ENCODE data around the gene CRYZ.
"Not testable (repeated sequence)": the region's sequence is repeated elsewhere in the genome, so short reads cannot be mapped to it uniquely, and the experiment has no call there.

CRYZ gene

DNA sequence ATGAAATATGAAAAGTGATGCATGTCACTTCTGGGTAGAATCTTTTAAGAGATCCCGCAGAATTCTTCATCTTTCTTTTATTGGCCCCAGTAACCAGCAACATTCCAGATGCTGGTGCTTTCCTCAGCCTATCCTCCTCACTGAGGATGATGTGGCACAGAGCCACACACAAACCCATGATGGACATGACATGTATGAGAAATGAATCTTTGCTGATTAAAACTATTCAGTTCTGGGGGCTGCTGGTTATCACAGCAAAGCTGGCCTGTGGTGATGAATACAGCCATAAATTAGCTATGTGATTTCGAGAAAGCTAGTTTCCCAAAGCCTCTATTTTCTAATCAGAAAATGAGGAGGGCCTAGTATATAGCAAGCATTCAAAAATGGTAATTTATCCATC is 51.0 kb downstream of the CRYZ start:
- no peak for DNase-seq (ENCODE audit: low read depth in 2 of 3, low spot score in 1 of 3)

DNA sequence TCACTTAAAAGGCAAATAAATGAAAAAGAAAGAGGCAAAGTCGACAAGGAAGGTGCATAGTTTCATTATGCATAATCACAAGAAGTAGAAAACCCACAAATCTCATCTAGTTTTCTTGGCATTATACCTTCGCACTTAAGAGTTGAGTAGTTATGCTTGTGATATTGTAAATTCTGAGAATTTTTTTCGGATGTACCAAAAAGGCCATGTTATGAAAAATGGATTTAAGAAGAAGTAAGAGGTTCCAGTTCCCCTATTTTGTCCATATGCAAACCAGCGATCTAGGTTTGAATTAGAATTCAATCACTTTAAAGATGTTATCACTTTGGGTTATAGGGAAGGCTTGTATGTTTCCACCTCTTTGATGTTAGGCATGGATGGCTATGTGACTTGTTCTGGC is 51.4 kb downstream of the CRYZ start:
- no peak for DNase-seq (ENCODE audit: low read depth in 2 of 3, low spot score in 1 of 3)

DNA sequence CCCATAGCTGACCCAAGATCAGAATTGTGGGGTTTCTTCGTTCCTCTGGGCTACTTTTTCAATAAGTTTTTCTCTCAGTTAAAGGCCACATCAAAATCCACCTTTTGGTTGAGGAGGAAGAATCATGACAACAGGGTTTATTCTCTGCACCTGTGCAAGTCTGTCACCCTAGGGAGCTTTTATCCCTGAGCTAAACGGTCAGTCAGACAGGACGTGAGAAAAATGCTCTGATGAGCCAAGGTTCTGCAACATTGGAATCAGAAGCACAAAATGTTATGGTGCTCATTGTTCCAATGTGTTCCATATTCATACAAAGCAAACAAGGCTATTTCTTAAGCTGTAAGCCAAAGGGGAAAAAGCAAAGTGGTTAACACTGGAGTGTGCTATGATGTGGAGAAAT is 51.8 kb downstream of the CRYZ start:
- DNase-seq (ENCODE audit: low read depth in 2 of 3, low spot score in 1 of 3): no peak

DNA sequence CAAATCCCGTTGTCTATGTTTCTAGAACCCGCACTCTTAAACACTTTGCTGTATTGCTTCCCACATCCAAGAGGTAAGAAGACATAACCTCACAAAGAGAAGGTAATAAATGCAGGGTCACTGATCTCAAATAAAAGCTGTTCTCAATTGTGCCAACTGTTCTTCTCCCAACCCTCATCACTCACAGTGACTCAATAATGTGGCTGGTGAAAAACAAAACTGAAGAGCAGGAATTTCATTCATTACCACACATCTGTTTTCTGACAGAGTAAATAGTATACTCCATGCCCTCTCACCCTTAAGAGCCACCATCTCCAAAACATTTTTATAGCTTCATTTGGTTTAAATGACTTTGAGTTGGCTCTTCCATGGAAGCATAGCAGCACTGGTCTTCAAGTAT is 53.0 kb downstream of the CRYZ start:
- no peak for DNase-seq (ENCODE audit: low read depth in 2 of 3, low spot score in 1 of 3)

DNA sequence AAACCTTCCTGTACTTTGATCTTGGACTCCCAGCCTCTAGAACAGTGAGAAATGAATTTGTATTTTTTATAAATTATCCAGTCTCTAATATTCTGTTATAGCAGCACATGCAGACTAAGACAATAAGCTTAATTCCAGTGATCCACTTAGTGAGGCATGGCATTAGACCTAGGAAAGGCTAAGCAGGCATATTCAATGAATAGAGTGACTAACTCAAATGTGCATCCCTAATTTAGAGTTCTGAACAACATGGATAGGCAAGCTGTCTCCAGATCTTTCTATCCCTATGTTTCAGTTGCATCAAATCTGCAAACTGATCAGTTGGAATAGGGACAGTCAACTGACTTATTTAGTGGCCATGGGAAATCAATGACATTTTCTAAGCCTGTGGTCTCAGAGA is 54.9 kb downstream of the CRYZ start:
- no peak for DNase-seq (ENCODE audit: low read depth in 2 of 3, low spot score in 1 of 3)

DNA sequence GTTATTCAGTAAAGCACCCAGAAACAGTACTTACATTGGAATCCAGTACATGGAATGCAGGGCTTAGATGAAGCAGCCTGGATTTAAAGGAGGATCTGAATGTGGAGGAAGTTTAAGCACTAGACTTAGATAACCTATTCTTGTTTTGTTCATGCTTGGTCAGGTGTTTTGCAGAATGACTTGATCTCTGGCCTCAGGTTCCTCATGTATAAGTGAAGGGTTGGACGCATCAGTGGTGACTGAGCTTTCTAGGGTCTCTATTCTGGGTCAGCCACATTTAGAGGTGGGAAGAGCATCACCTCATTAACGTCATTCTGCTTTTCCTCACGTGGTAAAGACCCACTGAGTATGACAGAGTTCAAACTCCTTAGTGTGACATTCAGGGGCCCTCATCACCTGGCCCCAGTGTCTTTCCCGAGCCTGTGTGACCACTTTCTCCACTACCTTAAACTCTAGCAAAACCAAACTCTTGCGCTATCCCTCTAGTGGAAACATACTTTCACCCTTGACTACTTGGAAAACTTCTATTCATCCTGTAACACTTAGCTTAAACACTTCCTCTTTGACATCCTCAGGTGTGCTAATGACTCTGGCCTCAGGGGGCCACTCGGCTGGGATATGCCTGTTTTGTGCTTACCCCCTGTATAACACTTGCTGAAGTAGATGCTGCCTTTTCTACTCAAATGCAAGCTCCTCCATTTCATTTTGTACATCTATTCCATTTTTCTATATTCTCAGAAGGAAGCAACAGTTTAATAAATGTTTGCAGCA is 58.4 kb downstream of the CRYZ start:
- no peak for DNase-seq (ENCODE audit: low read depth in 2 of 3, low spot score in 1 of 3)

DNA sequence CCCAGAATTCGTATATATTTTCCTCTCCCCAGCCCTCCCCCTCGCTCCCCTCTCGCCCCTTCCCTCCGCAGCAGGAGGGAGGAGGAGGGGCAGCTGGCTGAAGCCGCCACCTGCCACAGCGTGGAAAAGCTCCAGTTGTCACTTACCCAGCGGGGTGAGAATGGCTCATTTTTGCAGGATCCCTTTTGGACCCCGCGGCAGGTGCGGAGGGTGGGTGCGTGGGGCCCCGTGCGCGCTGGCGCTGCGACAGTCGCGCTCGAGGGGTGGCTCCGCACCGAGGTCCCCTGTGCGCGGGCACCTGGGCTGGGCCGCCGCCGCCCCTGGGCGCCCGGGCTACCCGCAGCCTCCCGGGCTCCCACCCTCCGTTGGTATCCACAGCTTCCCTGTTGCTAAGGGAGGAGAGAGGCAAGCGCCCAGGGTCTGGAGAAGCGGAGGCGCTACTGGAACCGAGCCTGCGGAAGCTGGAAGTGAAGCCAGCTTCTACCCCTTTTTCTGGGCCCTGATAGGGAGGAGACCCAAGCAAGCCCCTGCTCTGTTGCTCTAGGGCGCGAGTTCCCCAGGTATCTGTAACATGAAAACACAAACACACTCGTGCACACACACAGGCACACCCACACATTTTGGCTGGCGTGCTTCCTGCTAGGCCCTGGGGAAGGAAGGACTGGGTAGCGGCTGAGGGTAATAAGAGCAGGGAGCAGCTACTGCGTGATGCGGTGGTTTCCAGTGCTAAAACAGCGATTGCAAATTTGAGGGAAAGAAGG is 59.3 kb downstream of the CRYZ start, which contains the start of gene ERICH3:
Gene ERICH3 (minus strand): TSS at position 442 of the 761 bp plus-strand sequence. CDS start 273 bp downstream, at position 169.
- no peak for DNase-seq (ENCODE audit: low read depth in 2 of 3, low spot score in 1 of 3)

DNA sequence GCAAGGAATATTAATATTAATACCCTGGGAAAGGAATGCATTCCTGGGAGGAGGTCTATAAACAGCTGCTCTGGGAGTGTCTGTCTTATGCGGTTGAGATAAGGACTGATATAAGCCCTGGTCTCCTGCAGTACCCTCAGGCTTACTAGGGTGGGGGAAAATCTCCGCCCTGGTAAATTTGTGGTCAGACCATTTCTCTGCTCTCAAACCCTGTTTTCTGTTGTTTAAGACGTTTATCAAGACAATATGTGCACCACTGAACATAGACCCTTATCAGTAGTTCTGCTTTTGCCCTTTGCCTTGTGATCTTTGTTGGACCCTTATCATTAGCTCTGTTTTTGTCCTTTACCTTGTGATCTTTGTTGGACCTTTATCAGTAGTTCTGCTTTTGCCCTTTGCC is 62.0 kb downstream of the CRYZ start:
- DNase-seq (ENCODE audit: low read depth in 2 of 3, low spot score in 1 of 3): not testable (repeated sequence)
